Measurements from ENCODE around the gene MIP.

DNA sequence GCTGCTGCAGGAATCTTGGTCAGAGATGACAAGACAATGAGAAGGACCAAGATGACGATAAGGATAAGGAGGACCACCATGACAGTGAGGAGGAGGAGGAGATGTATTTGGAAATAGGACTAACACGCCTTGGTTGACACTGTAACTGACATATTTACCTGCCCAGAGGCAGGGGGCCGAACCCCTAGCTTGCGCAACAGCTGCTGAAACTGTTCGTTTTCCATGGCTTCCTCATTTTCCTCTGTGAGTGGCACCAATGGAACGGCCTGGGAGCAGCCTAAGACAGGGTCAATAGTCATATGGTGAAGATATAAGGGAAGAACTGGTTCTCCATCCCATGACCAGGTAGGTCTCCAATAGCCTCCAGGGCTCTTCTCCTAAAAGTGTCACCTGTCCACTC is 34.0 kb downstream of the MIP start:
- TF ChIP-seq ISL1 (CRISPR knock-in tag; IDR thresholded peaks at IDR 0.05) (no peak), RARB (CRISPR knock-in tag; IDR thresholded peaks at IDR 0.05) (no peak), PPARA (CRISPR knock-in tag; IDR thresholded peaks at IDR 0.05; ENCODE audit: borderline replicate concordance) (no peak), ARNTL (CRISPR knock-in tag; IDR thresholded peaks at IDR 0.05; ENCODE audit: borderline replicate concordance, low read depth) (no peak), ZNF70 (CRISPR knock-in tag; IDR thresholded peaks at IDR 0.05) (no peak), ZFP3 (CRISPR knock-in tag; IDR thresholded peaks at IDR 0.05) (no peak)
- TF ChIP-seq, protein P1, sequence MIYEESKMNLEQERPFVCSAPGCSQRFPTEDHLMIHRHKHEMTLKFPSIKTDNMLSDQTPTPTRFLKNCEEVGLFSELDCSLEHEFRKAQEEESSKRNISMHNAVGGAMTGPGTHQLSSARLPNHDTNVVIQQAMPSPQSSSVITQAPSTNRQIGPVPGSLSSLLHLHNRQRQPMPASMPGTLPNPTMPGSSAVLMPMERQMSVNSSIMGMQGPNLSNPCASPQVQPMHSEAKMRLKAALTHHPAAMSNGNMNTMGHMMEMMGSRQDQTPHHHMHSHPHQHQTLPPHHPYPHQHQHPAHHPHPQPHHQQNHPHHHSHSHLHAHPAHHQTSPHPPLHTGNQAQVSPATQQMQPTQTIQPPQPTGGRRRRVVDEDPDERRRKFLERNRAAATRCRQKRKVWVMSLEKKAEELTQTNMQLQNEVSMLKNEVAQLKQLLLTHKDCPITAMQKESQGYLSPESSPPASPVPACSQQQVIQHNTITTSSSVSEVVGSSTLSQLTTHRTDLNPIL (CRISPR knock-in tag; IDR thresholded peaks at IDR 0.05; ENCODE audit: low read depth): no peak
- TF ChIP-seq, protein P2, sequence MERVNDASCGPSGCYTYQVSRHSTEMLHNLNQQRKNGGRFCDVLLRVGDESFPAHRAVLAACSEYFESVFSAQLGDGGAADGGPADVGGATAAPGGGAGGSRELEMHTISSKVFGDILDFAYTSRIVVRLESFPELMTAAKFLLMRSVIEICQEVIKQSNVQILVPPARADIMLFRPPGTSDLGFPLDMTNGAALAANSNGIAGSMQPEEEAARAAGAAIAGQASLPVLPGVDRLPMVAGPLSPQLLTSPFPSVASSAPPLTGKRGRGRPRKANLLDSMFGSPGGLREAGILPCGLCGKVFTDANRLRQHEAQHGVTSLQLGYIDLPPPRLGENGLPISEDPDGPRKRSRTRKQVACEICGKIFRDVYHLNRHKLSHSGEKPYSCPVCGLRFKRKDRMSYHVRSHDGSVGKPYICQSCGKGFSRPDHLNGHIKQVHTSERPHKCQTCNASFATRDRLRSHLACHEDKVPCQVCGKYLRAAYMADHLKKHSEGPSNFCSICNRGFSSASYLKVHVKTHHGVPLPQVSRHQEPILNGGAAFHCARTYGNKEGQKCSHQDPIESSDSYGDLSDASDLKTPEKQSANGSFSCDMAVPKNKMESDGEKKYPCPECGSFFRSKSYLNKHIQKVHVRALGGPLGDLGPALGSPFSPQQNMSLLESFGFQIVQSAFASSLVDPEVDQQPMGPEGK (CRISPR knock-in tag; IDR thresholded peaks at IDR 0.05; ENCODE audit: borderline replicate concordance): no peak

Data from SK-N-SH treated with all-trans-retinoic acid at 6 μM for 48 hours (cell line).